ENCODE data around the gene CAVIN4. TPM values are rescaled to one million over a fixed set of nuclear protein-coding genes. Genes with fewer than 3 reads are reported as not detected.

CAVIN4 gene
- 6.0 and 7.9 TPM in 2 replicates for total RNA-seq (2014; rRNA removed; shearing (Covaris generic))
- polyA plus RNA-seq (2016; fragmentation: Nextera tagmentation; extraction: Ambion mirVana) = 2.1 and 3.0 TPM in 2 replicates
- long read RNA-seq = 0 reads

GRCh38 chr9:100577776-100578448 is at the start of gene CAVIN4:
Gene CAVIN4 (plus strand): TSS chr9:100578079. CDS start chr9:100578144, 65 bp downstream.
- no peaks in the 10 kb centered on the region; the same call in 1 of the 2 replicates for H4K20me1 ChIP-seq (replicated peaks; ENCODE audit: insufficient read depth)
- Mint-ChIP-seq H3K4me3 (no peak within 1 kb of the TSS), H3K4me1 (no peaks in the 10 kb centered on the region), H3K36me3 (ENCODE audit: low read depth) (peaks cover 13% of the 10 kb centered on the region; the same call in 2 of the 3 replicates), H3K9me3 (no peaks in the 10 kb centered on the region), H3K27me3 (ENCODE audit: insufficient read depth, low read depth, poor library complexity) (no peaks in the 10 kb centered on the region), H3K27ac (no peak within 1 kb of the TSS)
- H3K9me2 ChIP-seq (ENCODE audit: insufficient read depth) = no peaks in the 10 kb centered on the region
- H2AFZ ChIP-seq = no peak within 1 kb of the TSS
- H3K4me3 ChIP-seq = no peak within 1 kb of the TSS
- no peak for ATAC-seq
- no peaks in the 10 kb centered on the region; the same call in 1 of the 2 replicates for H3K36me3 ChIP-seq (ENCODE audit: insufficient read depth)
- no peaks in the 10 kb centered on the region for H3K27me3 ChIP-seq (ENCODE audit: insufficient read depth)
- H3F3A ChIP-seq (replicated peaks; ENCODE audit: low read depth) = no peaks in the 10 kb centered on the region
- DNase-seq (ENCODE audit: low spot score) = no peak
- H3K27ac ChIP-seq (ENCODE audit: low read depth) = no peak within 1 kb of the TSS
- H3K4me1 ChIP-seq (ENCODE audit: insufficient read depth) = no peaks in the 10 kb centered on the region
- no peaks in the 10 kb centered on the region for H3K79me2 ChIP-seq (replicated peaks; ENCODE audit: insufficient read depth)
- no peak within 1 kb of the TSS for H3K4me2 ChIP-seq
- no peak for TF ChIP-seq ZNF331 (CRISPR knock-in tag; IDR thresholded peaks at IDR 0.05; ENCODE audit: low read depth)
- TF ChIP-seq POLR2AphosphoS5 (IDR thresholded peaks at IDR 0.05; ENCODE audit: low read depth) = no peak
- no peak for TF ChIP-seq CREB1 (CRISPR knock-in tag; IDR thresholded peaks at IDR 0.05; ENCODE audit: low read depth)
- no peak for TF ChIP-seq EZH2phosphoT487 (IDR thresholded peaks at IDR 0.05; ENCODE audit: unreplicated experiment)
- TF ChIP-seq, protein P1, sequence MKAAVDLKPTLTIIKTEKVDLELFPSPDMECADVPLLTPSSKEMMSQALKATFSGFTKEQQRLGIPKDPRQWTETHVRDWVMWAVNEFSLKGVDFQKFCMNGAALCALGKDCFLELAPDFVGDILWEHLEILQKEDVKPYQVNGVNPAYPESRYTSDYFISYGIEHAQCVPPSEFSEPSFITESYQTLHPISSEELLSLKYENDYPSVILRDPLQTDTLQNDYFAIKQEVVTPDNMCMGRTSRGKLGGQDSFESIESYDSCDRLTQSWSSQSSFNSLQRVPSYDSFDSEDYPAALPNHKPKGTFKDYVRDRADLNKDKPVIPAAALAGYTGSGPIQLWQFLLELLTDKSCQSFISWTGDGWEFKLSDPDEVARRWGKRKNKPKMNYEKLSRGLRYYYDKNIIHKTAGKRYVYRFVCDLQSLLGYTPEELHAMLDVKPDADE (IDR thresholded peaks at IDR 0.05) = no peak
- no peak for TF ChIP-seq CTCF (conservative IDR thresholded peaks at IDR 0.05; ENCODE audit: low read depth in 2 of 2)
- no peak for TF ChIP-seq NANOG (IDR thresholded peaks at IDR 0.05; ENCODE audit: borderline replicate concordance)
- TF ChIP-seq EZH2 (IDR thresholded peaks at IDR 0.05; ENCODE audit: low read depth, unreplicated experiment) = no peak
- TF ChIP-seq ZNF114 (CRISPR knock-in tag; IDR thresholded peaks at IDR 0.05) = no peak
- TF ChIP-seq, protein P2, sequence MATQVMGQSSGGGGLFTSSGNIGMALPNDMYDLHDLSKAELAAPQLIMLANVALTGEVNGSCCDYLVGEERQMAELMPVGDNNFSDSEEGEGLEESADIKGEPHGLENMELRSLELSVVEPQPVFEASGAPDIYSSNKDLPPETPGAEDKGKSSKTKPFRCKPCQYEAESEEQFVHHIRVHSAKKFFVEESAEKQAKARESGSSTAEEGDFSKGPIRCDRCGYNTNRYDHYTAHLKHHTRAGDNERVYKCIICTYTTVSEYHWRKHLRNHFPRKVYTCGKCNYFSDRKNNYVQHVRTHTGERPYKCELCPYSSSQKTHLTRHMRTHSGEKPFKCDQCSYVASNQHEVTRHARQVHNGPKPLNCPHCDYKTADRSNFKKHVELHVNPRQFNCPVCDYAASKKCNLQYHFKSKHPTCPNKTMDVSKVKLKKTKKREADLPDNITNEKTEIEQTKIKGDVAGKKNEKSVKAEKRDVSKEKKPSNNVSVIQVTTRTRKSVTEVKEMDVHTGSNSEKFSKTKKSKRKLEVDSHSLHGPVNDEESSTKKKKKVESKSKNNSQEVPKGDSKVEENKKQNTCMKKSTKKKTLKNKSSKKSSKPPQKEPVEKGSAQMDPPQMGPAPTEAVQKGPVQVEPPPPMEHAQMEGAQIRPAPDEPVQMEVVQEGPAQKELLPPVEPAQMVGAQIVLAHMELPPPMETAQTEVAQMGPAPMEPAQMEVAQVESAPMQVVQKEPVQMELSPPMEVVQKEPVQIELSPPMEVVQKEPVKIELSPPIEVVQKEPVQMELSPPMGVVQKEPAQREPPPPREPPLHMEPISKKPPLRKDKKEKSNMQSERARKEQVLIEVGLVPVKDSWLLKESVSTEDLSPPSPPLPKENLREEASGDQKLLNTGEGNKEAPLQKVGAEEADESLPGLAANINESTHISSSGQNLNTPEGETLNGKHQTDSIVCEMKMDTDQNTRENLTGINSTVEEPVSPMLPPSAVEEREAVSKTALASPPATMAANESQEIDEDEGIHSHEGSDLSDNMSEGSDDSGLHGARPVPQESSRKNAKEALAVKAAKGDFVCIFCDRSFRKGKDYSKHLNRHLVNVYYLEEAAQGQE (IDR thresholded peaks at IDR 0.05; ENCODE audit: unreplicated experiment) = no peak
- no peak for TF ChIP-seq JUNB (IDR thresholded peaks at IDR 0.05; ENCODE audit: unreplicated experiment)
- TF ChIP-seq STAT1 (IDR thresholded peaks at IDR 0.05; ENCODE audit: unreplicated experiment) = no peak
- TF ChIP-seq, protein P3, sequence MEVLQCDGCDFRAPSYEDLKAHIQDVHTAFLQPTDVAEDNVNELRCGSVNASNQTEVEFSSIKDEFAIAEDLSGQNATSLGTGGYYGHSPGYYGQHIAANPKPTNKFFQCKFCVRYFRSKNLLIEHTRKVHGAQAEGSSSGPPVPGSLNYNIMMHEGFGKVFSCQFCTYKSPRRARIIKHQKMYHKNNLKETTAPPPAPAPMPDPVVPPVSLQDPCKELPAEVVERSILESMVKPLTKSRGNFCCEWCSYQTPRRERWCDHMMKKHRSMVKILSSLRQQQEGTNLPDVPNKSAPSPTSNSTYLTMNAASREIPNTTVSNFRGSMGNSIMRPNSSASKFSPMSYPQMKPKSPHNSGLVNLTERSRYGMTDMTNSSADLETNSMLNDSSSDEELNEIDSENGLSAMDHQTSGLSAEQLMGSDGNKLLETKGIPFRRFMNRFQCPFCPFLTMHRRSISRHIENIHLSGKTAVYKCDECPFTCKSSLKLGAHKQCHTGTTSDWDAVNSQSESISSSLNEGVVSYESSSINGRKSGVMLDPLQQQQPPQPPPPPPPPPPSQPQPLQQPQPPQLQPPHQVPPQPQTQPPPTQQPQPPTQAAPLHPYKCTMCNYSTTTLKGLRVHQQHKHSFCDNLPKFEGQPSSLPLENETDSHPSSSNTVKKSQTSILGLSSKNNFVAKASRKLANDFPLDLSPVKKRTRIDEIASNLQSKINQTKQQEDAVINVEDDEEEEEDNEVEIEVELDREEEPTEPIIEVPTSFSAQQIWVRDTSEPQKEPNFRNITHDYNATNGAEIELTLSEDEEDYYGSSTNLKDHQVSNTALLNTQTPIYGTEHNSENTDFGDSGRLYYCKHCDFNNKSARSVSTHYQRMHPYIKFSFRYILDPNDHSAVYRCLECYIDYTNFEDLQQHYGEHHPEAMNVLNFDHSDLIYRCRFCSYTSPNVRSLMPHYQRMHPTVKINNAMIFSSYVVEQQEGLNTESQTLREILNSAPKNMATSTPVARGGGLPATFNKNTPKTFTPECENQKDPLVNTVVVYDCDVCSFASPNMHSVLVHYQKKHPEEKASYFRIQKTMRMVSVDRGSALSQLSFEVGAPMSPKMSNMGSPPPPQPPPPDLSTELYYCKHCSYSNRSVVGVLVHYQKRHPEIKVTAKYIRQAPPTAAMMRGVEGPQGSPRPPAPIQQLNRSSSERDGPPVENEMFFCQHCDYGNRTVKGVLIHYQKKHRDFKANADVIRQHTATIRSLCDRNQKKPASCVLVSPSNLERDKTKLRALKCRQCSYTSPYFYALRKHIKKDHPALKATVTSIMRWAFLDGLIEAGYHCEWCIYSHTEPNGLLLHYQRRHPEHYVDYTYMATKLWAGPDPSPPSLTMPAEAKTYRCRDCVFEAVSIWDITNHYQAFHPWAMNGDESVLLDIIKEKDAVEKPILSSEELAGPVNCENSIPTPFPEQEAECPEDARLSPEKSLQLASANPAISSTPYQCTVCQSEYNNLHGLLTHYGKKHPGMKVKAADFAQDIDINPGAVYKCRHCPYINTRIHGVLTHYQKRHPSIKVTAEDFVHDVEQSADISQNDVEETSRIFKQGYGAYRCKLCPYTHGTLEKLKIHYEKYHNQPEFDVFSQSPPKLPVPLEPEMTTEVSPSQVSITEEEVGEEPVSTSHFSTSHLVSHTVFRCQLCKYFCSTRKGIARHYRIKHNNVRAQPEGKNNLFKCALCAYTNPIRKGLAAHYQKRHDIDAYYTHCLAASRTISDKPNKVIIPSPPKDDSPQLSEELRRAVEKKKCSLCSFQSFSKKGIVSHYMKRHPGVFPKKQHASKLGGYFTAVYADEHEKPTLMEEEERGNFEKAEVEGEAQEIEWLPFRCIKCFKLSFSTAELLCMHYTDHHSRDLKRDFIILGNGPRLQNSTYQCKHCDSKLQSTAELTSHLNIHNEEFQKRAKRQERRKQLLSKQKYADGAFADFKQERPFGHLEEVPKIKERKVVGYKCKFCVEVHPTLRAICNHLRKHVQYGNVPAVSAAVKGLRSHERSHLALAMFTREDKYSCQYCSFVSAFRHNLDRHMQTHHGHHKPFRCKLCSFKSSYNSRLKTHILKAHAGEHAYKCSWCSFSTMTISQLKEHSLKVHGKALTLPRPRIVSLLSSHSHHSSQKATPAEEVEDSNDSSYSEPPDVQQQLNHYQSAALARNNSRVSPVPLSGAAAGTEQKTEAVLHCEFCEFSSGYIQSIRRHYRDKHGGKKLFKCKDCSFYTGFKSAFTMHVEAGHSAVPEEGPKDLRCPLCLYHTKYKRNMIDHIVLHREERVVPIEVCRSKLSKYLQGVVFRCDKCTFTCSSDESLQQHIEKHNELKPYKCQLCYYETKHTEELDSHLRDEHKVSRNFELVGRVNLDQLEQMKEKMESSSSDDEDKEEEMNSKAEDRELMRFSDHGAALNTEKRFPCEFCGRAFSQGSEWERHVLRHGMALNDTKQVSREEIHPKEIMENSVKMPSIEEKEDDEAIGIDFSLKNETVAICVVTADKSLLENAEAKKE (CRISPR knock-in tag; IDR thresholded peaks at IDR 0.05) = no peak
